ENCODE measurements around the gene SSBP3.

DNA sequence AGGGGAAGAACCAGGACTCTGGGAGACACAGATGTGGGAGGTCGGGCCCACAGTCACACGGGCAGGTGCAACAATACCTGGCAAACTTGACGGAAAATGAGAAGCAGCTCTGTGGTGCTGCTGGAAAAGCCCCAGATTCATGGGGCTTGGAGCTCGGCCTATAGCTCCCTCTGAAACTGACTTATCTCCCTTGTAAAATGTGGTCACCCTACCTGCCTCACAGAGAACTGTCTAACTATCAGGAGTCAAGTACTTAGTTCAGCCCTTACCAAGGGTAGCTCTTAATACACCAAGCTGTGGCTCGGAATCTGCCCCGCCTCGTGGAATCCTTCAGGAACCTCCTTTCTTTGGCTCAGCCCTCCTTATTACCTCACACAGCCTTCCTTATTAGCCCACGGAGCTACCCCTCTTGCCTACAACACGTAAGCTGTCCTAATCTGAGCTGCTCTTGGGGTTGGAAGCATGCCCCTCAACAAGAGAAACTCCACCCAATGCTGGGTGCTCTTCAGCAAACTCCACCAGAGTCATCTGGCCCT is 137.4 kb downstream of the SSBP3 start:
- no peak for TF ChIP-seq PPARA (CRISPR knock-in tag; IDR thresholded peaks at IDR 0.05; ENCODE audit: borderline replicate concordance)
- no peak for TF ChIP-seq ZFP3 (CRISPR knock-in tag; IDR thresholded peaks at IDR 0.05)
- TF ChIP-seq GLIS3 (CRISPR knock-in tag; IDR thresholded peaks at IDR 0.05): no peak
- TF ChIP-seq, protein P1, sequence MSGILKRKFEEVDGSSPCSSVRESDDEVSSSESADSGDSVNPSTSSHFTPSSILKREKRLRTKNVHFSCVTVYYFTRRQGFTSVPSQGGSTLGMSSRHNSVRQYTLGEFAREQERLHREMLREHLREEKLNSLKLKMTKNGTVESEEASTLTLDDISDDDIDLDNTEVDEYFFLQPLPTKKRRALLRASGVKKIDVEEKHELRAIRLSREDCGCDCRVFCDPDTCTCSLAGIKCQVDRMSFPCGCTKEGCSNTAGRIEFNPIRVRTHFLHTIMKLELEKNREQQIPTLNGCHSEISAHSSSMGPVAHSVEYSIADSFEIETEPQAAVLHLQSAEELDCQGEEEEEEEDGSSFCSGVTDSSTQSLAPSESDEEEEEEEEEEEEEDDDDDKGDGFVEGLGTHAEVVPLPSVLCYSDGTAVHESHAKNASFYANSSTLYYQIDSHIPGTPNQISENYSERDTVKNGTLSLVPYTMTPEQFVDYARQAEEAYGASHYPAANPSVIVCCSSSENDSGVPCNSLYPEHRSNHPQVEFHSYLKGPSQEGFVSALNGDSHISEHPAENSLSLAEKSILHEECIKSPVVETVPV (CRISPR knock-in tag; IDR thresholded peaks at IDR 0.05): no peak

Data from SK-N-SH treated with all-trans-retinoic acid at 6 μM for 48 hours (cell line).